22Rv1 (cell line): ENCODE measurements around the gene ATXN7L3.
A peak's percentile ranks its signal among the peaks of the same experiment; 100 is the strongest.

Experiments
- H3K27ac ChIP-seq: fragments of 450-650 bp; 2 replicates; pipeline ENCODE4 v1.5.1; 2017
- ZFX ChIP-seq: fragments of 450-650 bp; IDR thresholded peaks from 2 replicates; pipeline ENCODE4 v1.6.1; 2017; ENCODE audit warnings: antibody characterized with exemption, borderline replicate concordance
- TF ChIP-seq, protein P1 (sequence below): fragments of 450-650 bp; IDR thresholded peaks from 2 replicates; pipeline ENCODE4 v1.5.1; 2017; ENCODE audit warnings: mild to moderate bottlenecking

Gene ATXN7L3

DNA sequence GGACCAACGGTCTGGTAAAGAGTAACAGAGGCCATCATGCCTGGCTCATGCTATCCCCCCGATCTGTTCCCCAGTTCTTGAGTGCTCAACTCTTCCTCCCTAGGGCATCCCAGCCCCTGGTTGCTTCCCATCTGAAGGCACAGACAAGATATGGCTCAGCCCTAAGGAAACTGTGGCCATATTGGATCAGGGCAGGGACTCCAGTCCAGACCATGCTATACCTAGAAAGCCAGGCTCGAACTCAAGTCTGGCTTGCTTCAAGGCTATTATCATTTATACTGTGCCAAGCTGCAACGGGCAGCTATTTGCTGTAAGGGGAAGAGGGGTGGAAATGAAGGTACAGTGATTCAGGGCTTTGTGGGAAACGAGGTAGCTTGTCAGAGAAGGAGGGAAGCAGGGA is 17.0 kb upstream of the ATXN7L3 start:
- no peak for TF ChIP-seq ZFX
- TF ChIP-seq, protein P1, sequence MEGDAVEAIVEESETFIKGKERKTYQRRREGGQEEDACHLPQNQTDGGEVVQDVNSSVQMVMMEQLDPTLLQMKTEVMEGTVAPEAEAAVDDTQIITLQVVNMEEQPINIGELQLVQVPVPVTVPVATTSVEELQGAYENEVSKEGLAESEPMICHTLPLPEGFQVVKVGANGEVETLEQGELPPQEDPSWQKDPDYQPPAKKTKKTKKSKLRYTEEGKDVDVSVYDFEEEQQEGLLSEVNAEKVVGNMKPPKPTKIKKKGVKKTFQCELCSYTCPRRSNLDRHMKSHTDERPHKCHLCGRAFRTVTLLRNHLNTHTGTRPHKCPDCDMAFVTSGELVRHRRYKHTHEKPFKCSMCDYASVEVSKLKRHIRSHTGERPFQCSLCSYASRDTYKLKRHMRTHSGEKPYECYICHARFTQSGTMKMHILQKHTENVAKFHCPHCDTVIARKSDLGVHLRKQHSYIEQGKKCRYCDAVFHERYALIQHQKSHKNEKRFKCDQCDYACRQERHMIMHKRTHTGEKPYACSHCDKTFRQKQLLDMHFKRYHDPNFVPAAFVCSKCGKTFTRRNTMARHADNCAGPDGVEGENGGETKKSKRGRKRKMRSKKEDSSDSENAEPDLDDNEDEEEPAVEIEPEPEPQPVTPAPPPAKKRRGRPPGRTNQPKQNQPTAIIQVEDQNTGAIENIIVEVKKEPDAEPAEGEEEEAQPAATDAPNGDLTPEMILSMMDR, result no peak
- peak overlapping the region; percentile 100 for H3K27ac ChIP-seq

DNA sequence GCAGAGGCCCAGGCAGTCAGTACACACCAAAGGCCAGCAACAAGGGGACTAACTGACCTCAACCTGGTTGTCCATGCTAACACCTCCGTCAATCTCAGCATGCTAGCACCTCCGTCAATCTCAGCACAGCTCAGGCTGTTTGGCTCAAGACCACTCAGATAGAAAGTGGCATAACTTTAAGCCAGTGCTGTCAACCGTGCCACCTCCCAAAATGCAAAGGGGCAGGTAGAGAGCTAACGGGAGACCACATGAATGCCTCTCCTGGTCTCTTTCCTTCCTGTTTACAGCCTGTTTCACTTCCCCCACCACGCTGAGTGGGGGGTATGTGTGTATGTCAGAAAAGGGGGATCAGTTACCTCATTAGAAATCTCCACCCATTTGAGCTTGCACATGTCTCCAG is 16.5 kb upstream of the ATXN7L3 start:
- peak overlapping the region; percentile 100; the same call in 1 of the 2 replicates for H3K27ac ChIP-seq
- TF ChIP-seq, protein P1, result no peak
- TF ChIP-seq ZFX, result no peak

GRCh38 chr17:44214896-44215295 is 15.2 kb upstream of the ATXN7L3 start:
- TF ChIP-seq, protein P1, result no peak
- TF ChIP-seq ZFX, result no peak
- H3K27ac ChIP-seq, result peak overlapping the region; percentile 17; the same call in 1 of the 2 replicates

DNA sequence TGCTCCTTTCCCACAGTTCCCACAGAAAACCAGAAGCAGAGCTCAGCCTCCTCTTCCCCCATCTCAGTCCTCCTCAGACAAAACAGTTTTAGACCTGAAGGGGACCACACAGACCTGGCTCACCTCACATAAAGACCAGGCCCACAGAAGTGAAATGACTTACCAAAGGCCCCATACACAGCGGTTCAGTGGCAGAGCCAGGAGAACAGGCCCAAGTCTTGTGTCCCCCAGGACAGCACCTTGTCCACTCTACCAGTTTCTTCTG is 14.5 kb upstream of the ATXN7L3 start:
- TF ChIP-seq ZFX, result no peak
- TF ChIP-seq, protein P1, result no peak
- H3K27ac ChIP-seq, result 0 out of 2 replicates have a peak overlapping the region, but pooled peaks have one; percentile 17

DNA sequence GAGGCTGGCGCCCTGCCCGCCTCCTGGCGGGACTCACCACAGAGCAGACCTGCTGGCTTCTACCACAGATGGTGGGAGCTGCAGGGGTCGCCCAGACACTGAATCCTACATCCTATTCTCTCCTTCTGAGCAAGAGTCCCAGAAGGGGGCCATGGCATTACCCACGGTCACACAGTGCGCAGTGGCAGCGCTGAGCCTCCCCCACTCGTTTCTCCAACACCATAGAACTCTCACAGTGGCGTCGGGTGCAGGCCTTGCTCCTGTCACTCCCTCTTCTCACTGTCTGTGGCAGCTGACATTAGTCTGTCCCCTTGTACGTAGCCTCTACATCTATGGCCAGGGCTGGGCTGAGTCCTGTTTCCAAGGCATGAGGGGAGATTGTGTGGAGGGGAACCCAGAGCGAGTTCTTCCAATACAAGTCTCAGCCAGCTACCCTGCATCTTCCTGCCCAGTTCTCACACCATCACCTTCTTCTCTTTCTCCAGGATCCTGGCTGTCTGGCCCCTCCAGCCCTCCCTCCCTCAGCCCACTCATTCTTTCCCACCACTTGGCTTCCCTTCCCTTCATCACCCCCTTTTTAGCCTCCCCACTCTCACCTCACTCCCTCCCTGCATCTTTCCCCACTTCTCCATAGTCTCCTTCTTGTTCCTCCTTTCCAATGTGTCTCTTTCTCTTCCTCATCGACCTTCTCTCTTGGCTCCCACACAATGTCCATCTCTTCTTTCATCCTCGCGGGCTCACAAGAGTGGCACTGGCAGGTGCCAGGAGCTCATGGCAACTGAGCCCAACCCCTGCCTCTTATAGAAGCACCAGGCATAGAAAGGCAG is 13.9 kb upstream of the ATXN7L3 start:
- TF ChIP-seq ZFX, result no peak
- TF ChIP-seq, protein P1, result no peak
- 0 out of 2 replicates have a peak overlapping the region, but pooled peaks have one; percentile 17 for H3K27ac ChIP-seq

- TF ChIP-seq ZFX, result no peak
- TF ChIP-seq, protein P1, result no peak
- H3K27ac ChIP-seq, result no peak overlapping the region
These were observed 13.1 kb upstream of the ATXN7L3 start for GRCh38 chr17:44212507-44213402.
